Neural cell (in vitro differentiated cells): ENCODE results near the gene VAV3.

ENCODE experiments used
- CTCF ChIP-seq: fragments of 450-650 bp; IDR thresholded peaks from 2 replicates; pipeline ENCODE4 v1.5.1; 2014; ENCODE audit warnings: antibody characterized with exemption, mild to moderate bottlenecking, moderate library complexity; ENCODE audit not compliant: poor library complexity, severe bottlenecking
- EP300 ChIP-seq: fragments of 450-650 bp; conservative IDR thresholded peaks from 2 replicates; pipeline ENCODE4 v1.6.1; 2014; ENCODE audit warnings: antibody characterized with exemption, mild to moderate bottlenecking, moderate library complexity; ENCODE audit not compliant: poor library complexity, severe bottlenecking
- EZH2 ChIP-seq: fragments of 200-600, 300-800 bp; shearing (Covaris generic), sonication (generic); IDR thresholded peaks from 2 replicates; pipeline ENCODE4 v1.6.1; 2014; ENCODE audit warnings: antibody characterized with exemption, low read length, borderline replicate concordance, mild to moderate bottlenecking; ENCODE audit not compliant: insufficient read depth, poor library complexity, severe bottlenecking
- MXI1 ChIP-seq: fragments of 450-650 bp; conservative IDR thresholded peaks from 2 replicates; pipeline ENCODE4 v1.6.1; 2014; ENCODE audit warnings: antibody characterized with exemption, mild to moderate bottlenecking; ENCODE audit not compliant: poor library complexity, severe bottlenecking
- POLR2AphosphoS5 ChIP-seq: IDR thresholded peaks from 2 replicates; pipeline ENCODE4 v1.6.1; 2012
- RAD21 ChIP-seq: fragments of 450-650 bp; conservative IDR thresholded peaks from 2 replicates; pipeline ENCODE4 v1.6.1; 2014; ENCODE audit warnings: antibody characterized with exemption, mild to moderate bottlenecking, moderate library complexity
- REST ChIP-seq: IDR thresholded peaks from 2 replicates; pipeline ENCODE4 v1.6.1; 2012; ENCODE audit warnings: borderline replicate concordance
- SMC3 ChIP-seq: fragments of 450-650 bp; conservative IDR thresholded peaks from 2 replicates; pipeline ENCODE4 v1.6.1; 2014; ENCODE audit warnings: antibody characterized with exemption, mild to moderate bottlenecking, moderate library complexity; ENCODE audit not compliant: poor library complexity
- TAF1 ChIP-seq: IDR thresholded peaks from 2 replicates; pipeline ENCODE4 v1.6.1; 2012; ENCODE audit warnings: low read depth

GRCh38 chr1:107575226-107575625 is 389.8 kb downstream of the VAV3 start:
- no peak for TF ChIP-seq TAF1
- no peak for TF ChIP-seq CTCF
- no peak for TF ChIP-seq EP300
- TF ChIP-seq EZH2 = no peak
- TF ChIP-seq RAD21 = no peak
- TF ChIP-seq MXI1 = no peak
- no peak for TF ChIP-seq POLR2AphosphoS5
- TF ChIP-seq SMC3 = no peak
- TF ChIP-seq REST = no peak
